Activated effector memory CD4-positive, alpha-beta T cell treated with Interleukin-2 at 50 U/mL for 16 hours (primary cell): ENCODE results near the gene PLEKHO1.
A peak's percentile ranks its signal among the peaks of the same experiment; 100 is the strongest.
"Not testable (repeated sequence)": the region's sequence is repeated elsewhere in the genome, so short reads cannot be mapped to it uniquely, and the experiment has no call there.

Experiments
- DNase-seq: peaks from one replicate; pipeline ENCODE4 v3.0.0-alpha.2; 2020

The PLEKHO1 gene, protein sequence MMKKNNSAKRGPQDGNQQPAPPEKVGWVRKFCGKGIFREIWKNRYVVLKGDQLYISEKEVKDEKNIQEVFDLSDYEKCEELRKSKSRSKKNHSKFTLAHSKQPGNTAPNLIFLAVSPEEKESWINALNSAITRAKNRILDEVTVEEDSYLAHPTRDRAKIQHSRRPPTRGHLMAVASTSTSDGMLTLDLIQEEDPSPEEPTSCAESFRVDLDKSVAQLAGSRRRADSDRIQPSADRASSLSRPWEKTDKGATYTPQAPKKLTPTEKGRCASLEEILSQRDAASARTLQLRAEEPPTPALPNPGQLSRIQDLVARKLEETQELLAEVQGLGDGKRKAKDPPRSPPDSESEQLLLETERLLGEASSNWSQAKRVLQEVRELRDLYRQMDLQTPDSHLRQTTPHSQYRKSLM

GRCh38 chr1:150149271-150150132, at the start of gene PLEKHO1:
TSS of gene PLEKHO1 (plus strand) at chr1:150149916. CDS start at chr1:150150258, 342 bp downstream.
- DNase-seq, result peak; percentile 82

DNA sequence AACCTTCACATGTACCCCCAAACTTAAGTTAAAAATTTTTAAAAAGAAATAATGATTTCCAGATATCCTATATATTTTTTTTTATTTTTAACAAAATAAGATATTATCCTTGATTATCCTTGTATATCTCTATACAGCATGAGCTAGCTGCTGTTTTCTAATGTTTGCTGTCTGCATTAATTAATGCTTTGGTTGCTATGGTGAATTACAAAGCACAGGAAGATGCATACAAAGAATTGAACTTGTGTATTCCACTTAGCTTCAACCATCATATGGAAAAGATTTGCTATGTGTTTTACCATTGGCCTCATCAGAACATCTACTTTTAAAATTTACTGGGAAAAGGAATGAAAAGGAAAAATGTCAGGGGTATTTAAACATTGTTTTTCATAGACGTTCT, 46.7 kb upstream of the PLEKHO1 start:
- DNase-seq, result no peak

GRCh38 chr1:150106341-150106740, 43.4 kb upstream of the PLEKHO1 start:
- no peak for DNase-seq

GRCh38 chr1:150109586-150109985, 40.1 kb upstream of the PLEKHO1 start:
- no peak for DNase-seq

- no peak for DNase-seq
These were observed 39.6 kb upstream of the PLEKHO1 start for GRCh38 chr1:150110116-150110515.

DNA sequence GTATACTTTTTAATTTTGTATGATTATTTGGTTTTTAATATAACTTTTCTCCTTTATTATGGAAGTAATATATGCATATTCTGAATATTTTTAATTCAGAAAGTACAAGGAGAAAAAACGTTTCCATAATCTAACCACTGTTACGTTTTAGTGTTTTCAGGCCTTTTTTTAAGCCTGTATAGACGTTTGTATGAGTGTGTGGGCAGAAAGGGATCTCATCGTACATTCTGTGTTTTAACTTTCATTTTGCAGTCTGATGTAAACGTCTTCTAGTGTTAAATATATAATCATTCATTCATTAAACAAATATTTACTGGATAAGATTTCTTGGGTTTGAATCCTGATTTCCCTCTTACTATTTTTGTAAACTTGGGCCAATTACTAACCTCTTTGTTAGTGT, 38.0 kb upstream of the PLEKHO1 start:
- no peak for DNase-seq

DNA sequence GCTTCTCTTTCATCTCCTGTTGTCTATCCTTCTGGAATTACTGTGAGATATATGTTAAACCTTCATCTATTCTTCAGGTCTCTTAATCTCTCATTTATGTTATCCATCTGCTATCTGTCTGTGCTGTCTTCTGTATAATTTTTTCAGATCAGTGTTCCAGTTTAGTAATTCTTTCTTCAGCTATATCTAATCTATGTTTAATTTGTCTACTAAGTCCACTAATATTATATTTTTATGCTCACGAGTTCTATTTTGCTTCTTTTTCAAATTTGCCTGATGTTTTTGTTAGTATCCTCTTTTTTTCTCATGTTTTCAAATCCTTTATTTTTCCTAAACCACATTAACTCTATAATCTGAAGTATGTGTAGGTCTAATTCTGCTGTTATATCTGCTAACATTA, 34.6 kb upstream of the PLEKHO1 start:
- no peak for DNase-seq

GRCh38 chr1:150118716-150119115, 31.0 kb upstream of the PLEKHO1 start:
- DNase-seq, result no peak

- DNase-seq, result no peak
These were observed 28.4 kb upstream of the PLEKHO1 start for GRCh38 chr1:150121236-150121862.

DNA sequence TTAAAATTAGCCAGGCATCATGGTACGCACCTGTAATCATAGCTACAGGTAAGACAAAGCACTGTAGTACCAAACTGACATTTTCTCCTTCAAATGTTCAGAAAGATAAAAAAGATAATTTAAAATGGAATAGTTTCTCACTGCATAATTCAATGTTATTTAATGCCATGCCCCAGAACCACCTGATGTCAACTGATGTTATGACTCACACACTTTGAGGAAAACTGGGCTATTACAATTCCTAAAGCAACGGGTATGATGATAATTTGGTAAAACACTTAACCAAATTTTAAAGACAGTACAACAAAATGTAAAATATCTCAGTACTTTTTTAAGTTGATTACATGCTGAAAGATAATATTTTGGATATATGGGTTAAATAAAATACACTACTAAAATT, 22.9 kb upstream of the PLEKHO1 start:
- no peak for DNase-seq

DNA sequence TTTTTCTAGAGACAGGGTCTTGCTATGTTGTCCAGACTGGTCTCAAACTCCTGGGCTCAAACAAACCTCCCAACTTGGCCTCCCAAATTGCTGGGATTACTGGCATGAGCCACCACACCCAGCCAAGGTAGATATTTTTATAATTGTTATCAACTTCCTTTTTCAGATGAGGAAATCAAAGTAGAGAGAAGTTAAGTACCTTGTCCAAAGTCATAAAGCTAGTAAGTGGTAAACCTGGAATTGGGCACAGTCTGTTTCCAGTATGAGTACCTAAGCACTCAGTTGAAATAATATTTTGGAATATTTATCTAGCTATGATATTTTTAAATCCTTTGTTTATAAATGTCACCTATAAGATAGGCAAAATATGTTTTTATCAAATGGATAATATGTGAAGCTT, 22.3 kb upstream of the PLEKHO1 start:
- DNase-seq, result no peak

GRCh38 chr1:150127868-150128267, 21.8 kb upstream of the PLEKHO1 start:
- DNase-seq, result no peak

DNA sequence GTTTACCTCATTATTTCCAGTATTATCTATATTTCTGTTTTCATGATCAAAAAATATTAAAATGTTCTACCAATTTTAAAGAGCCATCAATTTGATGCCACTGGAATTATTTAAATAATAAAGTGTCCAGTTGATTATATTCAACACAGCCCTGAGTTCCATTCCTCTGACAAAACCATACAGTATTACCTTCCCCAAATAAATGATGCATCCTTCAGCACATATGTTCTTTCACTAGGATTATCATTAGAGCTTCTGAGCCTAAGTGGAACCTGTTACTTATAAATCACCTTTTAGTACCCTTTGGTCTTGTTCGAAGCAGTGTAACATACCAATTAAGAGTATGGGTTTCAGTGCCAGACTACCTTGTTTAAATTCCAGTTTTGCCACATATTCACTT, 17.3 kb upstream of the PLEKHO1 start:
- DNase-seq, result no peak

DNA sequence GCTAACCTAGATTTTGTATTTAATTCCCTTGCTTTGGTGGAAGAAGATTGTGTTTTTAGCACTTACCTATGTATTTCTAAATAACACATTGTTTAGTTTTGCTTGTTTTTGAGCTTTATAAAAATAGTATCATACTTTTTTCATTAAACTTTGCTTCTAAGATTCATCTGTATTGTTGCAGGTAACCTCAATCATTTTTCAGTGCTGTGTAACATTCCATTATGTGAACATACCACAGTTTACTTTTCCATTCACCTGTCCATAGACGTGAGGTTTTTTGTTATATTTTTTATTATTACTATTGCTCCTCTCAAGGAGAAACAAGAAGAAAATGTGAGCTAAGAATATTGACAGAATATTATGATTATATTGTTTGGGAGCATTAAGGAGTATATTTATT, 15.2 kb upstream of the PLEKHO1 start:
- no peak for DNase-seq

DNA sequence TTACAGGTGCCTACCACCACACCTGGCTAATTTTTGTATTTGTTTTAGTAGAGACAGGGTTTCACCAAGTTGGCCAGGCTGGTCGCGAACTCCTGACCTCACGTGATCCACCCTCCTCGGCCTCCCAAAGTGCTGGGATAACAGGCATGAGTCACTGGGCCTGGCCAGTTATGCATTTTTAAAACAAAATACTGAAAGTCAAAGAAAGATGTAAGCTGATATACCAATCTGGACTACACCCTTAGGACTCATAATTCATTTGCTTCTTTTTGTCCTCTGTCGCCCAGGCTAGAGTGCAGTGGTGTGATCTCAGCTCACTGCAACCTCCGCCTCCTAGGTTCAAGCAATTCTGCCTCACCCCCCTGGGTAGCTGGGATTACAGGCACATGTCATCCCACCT, 14.3 kb upstream of the PLEKHO1 start:
- DNase-seq, result not testable (repeated sequence)

- no peak for DNase-seq
These were observed 11.7 kb upstream of the PLEKHO1 start for GRCh38 chr1:150138044-150138443.

- DNase-seq, result no peak
These were observed 8.3 kb upstream of the PLEKHO1 start for GRCh38 chr1:150141452-150141851.

- no peak for DNase-seq
These were observed 7.6 kb upstream of the PLEKHO1 start for GRCh38 chr1:150142083-150142482.

DNA sequence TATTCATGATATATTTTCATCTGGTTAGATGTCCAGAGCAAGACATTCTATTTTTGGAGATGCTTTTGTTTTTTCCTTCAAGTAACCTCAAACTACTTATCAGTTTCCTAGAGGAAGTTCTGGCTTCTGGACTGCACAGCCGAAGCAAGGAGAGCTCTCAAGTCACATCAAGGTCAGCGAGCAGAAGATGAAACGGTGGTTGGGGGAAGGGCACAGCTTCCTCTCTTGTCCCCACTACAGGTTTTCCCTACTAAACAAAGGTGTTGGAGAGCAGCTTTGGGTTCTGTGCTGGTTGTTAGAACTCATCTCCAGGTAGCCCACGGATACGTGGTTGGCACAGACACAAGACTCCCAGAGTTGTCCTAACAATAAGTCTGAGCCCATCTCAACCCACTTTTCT, 5.1 kb upstream of the PLEKHO1 start:
- DNase-seq, result no peak

GRCh38 chr1:150146016-150146415, 3.7 kb upstream of the PLEKHO1 start:
- DNase-seq, result not testable (repeated sequence)

GRCh38 chr1:150146849-150147542, 2.7 kb upstream of the PLEKHO1 start:
- no peak for DNase-seq

GRCh38 chr1:150148837-150149270, 862 bp upstream of the PLEKHO1 start:
- no peak for DNase-seq
